PC-3 (cell line): ENCODE results near the gene ODAD2.

ENCODE experiments used
- EZH2phosphoT487 ChIP-seq: fragments of 300-600 bp; sonication (generic); IDR thresholded peaks from 2 replicates; pipeline ENCODE4 v1.6.1; 2018; ENCODE audit warnings: mild to moderate bottlenecking, antibody characterized with exemption, low read length, borderline replicate concordance
- TF ChIP-seq, protein P1 (sequence below): fragments of 300-600 bp; sonication (generic); conservative IDR thresholded peaks from 2 replicates; pipeline ENCODE4 v1.5.1; 2017; ENCODE audit warnings: antibody characterized with exemption, low read depth, mild to moderate bottlenecking, low read length

GRCh38 chr10:27950242-27950564, 48.7 kb downstream of the ODAD2 start:
- TF ChIP-seq, protein P1, sequence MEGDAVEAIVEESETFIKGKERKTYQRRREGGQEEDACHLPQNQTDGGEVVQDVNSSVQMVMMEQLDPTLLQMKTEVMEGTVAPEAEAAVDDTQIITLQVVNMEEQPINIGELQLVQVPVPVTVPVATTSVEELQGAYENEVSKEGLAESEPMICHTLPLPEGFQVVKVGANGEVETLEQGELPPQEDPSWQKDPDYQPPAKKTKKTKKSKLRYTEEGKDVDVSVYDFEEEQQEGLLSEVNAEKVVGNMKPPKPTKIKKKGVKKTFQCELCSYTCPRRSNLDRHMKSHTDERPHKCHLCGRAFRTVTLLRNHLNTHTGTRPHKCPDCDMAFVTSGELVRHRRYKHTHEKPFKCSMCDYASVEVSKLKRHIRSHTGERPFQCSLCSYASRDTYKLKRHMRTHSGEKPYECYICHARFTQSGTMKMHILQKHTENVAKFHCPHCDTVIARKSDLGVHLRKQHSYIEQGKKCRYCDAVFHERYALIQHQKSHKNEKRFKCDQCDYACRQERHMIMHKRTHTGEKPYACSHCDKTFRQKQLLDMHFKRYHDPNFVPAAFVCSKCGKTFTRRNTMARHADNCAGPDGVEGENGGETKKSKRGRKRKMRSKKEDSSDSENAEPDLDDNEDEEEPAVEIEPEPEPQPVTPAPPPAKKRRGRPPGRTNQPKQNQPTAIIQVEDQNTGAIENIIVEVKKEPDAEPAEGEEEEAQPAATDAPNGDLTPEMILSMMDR, result no peak
- no peak for TF ChIP-seq EZH2phosphoT487
